T1000 (cell line): ENCODE results near the gene C8A.
A peak's percentile ranks its signal among the peaks of the same experiment; 100 is the strongest.

Source experiments
- DNase-seq: peaks from one replicate; lab custom pipeline; 2025; ENCODE audit warnings: mixed read lengths; lab: John Stamatoyannopoulos, UW

Gene C8A

GRCh38 chr1:56837244-56837939 lies 17.2 kb upstream of the C8A start:
- peak; percentile 11 for DNase-seq

GRCh38 chr1:56838759-56839158 lies 15.8 kb upstream of the C8A start:
- DNase-seq: no peak

- DNase-seq: no peak
These were observed 11.1 kb upstream of the C8A start for GRCh38 chr1:56843544-56843943.

- DNase-seq: no peak
These were observed 10.0 kb upstream of the C8A start for GRCh38 chr1:56844545-56845136.

- DNase-seq: no peak
These were observed 9.3 kb upstream of the C8A start for GRCh38 chr1:56845343-56845742.

- no peak for DNase-seq
These were observed 4.8 kb upstream of the C8A start for GRCh38 chr1:56849750-56850149.

GRCh38 chr1:56850411-56850810 lies 4.2 kb upstream of the C8A start:
- DNase-seq: no peak

GRCh38 chr1:56850922-56851321 lies 3.7 kb upstream of the C8A start:
- DNase-seq: no peak

- DNase-seq: no peak
These were observed 2.1 kb upstream of the C8A start for GRCh38 chr1:56852476-56852875.

GRCh38 chr1:56855190-56855589 lies 593 bp downstream of the C8A start:
- no peak for DNase-seq

GRCh38 chr1:56856186-56856585 lies 1.6 kb downstream of the C8A start:
- DNase-seq: no peak

GRCh38 chr1:56859287-56859686 lies 4.7 kb downstream of the C8A start:
- no peak for DNase-seq

GRCh38 chr1:56863265-56863992 lies 8.8 kb downstream of the C8A start:
- no peak for DNase-seq

- no peak for DNase-seq
These were observed 9.8 kb downstream of the C8A start for GRCh38 chr1:56864430-56864829.

GRCh38 chr1:56866656-56867055 lies 12.1 kb downstream of the C8A start:
- DNase-seq: no peak

- no peak for DNase-seq
These were observed 12.9 kb downstream of the C8A start for GRCh38 chr1:56867491-56867890.

GRCh38 chr1:56868761-56869160 lies 14.2 kb downstream of the C8A start:
- no peak for DNase-seq

GRCh38 chr1:56872597-56872996 lies 18.0 kb downstream of the C8A start:
- no peak for DNase-seq

- no peak for DNase-seq
These were observed 18.6 kb downstream of the C8A start for GRCh38 chr1:56873213-56873612.

GRCh38 chr1:56874689-56875088 lies 20.1 kb downstream of the C8A start:
- no peak for DNase-seq

GRCh38 chr1:56877973-56878372 lies 23.4 kb downstream of the C8A start:
- DNase-seq: no peak

GRCh38 chr1:56880774-56881173 lies 26.2 kb downstream of the C8A start:
- no peak for DNase-seq

- DNase-seq: no peak
These were observed 26.8 kb downstream of the C8A start for GRCh38 chr1:56881417-56881816.
